Stomach smooth muscle (tissue), 2 donors: ENCODE measurements around the gene IGHMBP2.

Source experiments
- H3K27ac ChIP-seq: one replicate; pipeline ENCODE4 v1.7.0; 2013; ENCODE audit warnings: mild to moderate bottlenecking, low read length, inconsistent platforms
- H3K27me3 ChIP-seq, 2 donors: one replicate each; pipeline ENCODE4 v1.7.0; 2013; ENCODE audit warnings: low read length in 2 of 2; ENCODE audit not compliant: insufficient read depth in 2 of 2, control insufficient read depth in 1 of 2
- H3K36me3 ChIP-seq, 2 donors: one replicate each; pipeline ENCODE4 v1.7.0; 2013; ENCODE audit warnings: low read length in 2 of 2; ENCODE audit not compliant: control insufficient read depth in 2 of 2, insufficient read depth in 2 of 2
- H3K4me1 ChIP-seq: one replicate; pipeline ENCODE4 v1.7.0; 2013; ENCODE audit warnings: low read length; ENCODE audit not compliant: control insufficient read depth, insufficient read depth
- H3K4me3 ChIP-seq, 2 donors: one replicate each; pipeline ENCODE4 v1.7.0; 2013; ENCODE audit warnings: low read length in 2 of 2
- H3K9ac ChIP-seq, 2 donors: one replicate each; pipeline ENCODE4 v1.7.0; 2013; ENCODE audit warnings: low read length in 2 of 2, mild to moderate bottlenecking in 1 of 2
- H3K9me3 ChIP-seq, 2 donors: one replicate each; pipeline ENCODE4 v1.7.0; 2013; ENCODE audit warnings: low read length in 2 of 2; ENCODE audit not compliant: control insufficient read depth in 2 of 2
- donor health status: healthy.
- donor health status: Pancreatic carcinoma.

Gene IGHMBP2

DNA sequence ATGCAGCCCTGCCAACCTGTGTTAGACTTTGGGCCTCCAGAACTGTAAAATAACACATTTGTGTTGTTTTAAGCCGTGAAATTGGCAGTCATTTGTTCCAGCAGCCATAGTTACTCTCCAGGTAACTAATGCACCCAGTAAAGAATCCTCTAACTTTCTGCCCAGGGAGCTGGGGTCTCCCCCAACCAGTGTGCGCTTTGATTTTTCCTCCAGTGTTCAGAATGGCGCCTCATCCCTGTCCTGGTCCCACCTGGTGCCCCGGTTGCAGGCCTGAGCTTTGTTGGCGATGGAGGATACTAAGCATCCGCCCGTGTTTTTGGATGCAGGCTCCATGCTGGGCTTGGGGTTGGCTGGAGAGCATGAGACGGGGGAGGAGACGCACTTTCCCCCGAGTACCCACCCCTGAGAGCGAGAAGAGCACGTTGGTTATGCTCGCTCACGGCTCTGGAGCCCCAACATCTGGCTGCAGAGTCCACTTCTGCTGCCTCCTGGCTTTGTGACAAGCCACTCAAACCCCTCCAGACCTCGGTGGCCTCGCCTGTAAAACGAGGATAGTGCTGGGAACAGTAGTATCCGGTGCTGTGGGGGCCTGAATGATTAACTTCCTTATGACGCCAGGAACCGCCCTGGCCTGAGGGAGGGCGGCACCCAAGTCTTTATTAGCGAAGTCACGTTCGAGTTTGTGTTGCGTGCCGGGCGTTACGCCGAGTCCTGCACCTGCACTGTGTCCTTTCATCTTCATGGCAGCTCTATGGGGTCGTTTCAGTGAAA is 51.3 kb downstream of the IGHMBP2 start:
- H3K4me1 ChIP-seq = peaks cover 29% of the 10 kb centered on the region
- peak overlapping the region in 1 of 2 donors; percentile 13 for H3K9ac ChIP-seq
- H3K4me3 ChIP-seq = peak overlapping the region in 1 of 2 donors; percentile 29
- H3K27me3 ChIP-seq = no peaks in the 10 kb centered on the region
- peaks cover 0 to 6% of the 10 kb centered on the region in 2 donors for H3K9me3 ChIP-seq
- H3K27ac ChIP-seq = peak overlapping the region; percentile 76
- no peaks in the 10 kb centered on the region for H3K36me3 ChIP-seq

DNA sequence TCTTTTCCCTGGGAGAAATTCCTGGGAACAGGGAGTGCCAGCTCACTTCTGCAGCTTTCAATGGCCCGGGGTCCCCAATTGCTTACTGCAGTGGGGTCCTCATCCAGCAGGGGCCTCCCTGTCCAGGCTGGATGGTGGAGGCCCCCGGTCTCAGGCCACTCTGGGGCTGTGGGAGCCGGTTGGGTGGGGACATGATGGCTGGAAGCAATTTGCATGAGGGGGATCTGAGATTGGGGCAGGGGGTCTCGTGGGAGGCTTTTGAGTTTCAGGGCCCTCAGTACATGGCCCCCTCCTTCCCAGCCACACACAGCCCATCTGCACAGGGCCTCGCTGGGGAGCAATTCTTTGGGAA is 51.9 kb downstream of the IGHMBP2 start:
- Histone ChIP-seq H3K9ac (peak overlapping the region in 1 of 2 donors; percentile 13), H3K4me1 (peaks cover 24% of the 10 kb centered on the region), H3K9me3 (peaks cover 0 to 6% of the 10 kb centered on the region in 2 donors), H3K27me3 (no peaks in the 10 kb centered on the region), H3K27ac (peak overlapping the region; percentile 76), H3K4me3 (peak overlapping the region in 1 of 2 donors; percentile 29), H3K36me3 (no peaks in the 10 kb centered on the region)

GRCh38 chr11:68956142-68956541 is 52.5 kb downstream of the IGHMBP2 start:
- peak overlapping the region; percentile 70 for H3K27ac ChIP-seq
- H3K9ac ChIP-seq = no peak overlapping the region
- H3K27me3 ChIP-seq = no peaks in the 10 kb centered on the region
- peak overlapping the region in 1 of 2 donors; percentile 15 for H3K4me3 ChIP-seq
- H3K36me3 ChIP-seq = no peaks in the 10 kb centered on the region
- H3K4me1 ChIP-seq = peaks cover 23% of the 10 kb centered on the region
- peaks cover 0 to 6% of the 10 kb centered on the region in 2 donors for H3K9me3 ChIP-seq

DNA sequence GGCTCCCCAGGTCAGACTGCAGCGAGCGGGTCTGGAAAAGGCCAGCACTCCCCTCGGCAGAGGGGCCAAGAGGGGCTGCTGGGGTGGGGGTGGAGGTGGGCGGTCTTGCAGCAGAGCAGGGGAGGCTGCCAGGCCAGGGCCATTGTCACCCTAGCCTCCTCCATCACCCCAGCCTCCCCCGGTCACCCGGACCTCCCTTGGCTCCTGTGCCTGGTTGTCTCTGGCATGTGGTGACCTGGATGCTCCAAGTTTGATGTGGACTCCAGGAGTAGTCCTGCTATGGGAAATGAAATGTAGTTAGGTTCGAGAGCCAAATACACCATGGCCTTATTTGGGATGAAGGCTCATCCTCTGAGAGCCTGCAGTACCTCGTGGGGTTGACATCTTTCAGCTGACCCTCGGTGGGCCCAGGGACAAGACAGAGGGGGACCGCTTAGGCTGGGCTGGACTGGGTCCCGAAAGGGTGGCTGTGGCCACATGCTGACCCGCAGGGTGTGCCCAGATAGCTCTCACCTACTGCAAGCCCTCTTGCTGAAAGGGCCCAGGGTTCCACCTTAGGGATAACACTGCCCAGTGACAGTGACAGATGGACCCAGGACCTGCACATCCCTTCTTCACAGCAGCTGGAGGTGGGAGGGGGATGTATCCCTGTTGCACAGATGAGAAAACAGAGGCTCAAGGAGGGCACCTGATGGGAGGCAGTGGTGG is 53.0 kb downstream of the IGHMBP2 start:
- no peak overlapping the region for H3K9ac ChIP-seq
- no peaks in the 10 kb centered on the region for H3K27me3 ChIP-seq
- peak overlapping the region; percentile 70 for H3K27ac ChIP-seq

DNA sequence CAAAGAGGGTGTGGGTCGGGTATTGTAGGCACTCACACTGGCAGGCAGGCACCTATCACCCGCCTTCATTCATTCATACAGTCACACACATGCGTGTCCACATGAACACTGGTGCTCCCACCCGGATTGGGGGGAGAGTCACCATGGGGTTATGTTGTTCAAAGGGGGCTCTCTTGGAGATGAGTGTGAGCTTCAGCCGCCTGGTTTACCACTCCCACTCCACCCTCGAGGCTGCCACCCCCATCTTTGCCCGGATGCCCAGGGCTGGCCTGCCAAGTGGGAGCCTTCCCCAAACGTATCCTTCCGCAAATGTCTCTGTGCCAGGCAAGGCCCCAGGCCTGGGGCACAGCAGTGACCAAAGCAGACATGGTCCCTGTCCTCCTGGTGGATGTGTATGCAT is 54.5 kb downstream of the IGHMBP2 start:
- Histone ChIP-seq H3K9ac (no peak overlapping the region), H3K4me3 (no peak overlapping the region), H3K36me3 (no peaks in the 10 kb centered on the region), H3K27ac (no peak overlapping the region), H3K4me1 (peaks cover 23% of the 10 kb centered on the region), H3K27me3 (no peaks in the 10 kb centered on the region), H3K9me3 (peaks cover 0 to 6% of the 10 kb centered on the region in 2 donors)

More for the DNA sequence above, 53.0 kb downstream of the IGHMBP2 start:
- Histone ChIP-seq H3K4me1 (peaks cover 23% of the 10 kb centered on the region), H3K9me3 (peaks cover 0 to 6% of the 10 kb centered on the region in 2 donors), H3K36me3 (no peaks in the 10 kb centered on the region), H3K4me3 (no peak overlapping the region)

DNA sequence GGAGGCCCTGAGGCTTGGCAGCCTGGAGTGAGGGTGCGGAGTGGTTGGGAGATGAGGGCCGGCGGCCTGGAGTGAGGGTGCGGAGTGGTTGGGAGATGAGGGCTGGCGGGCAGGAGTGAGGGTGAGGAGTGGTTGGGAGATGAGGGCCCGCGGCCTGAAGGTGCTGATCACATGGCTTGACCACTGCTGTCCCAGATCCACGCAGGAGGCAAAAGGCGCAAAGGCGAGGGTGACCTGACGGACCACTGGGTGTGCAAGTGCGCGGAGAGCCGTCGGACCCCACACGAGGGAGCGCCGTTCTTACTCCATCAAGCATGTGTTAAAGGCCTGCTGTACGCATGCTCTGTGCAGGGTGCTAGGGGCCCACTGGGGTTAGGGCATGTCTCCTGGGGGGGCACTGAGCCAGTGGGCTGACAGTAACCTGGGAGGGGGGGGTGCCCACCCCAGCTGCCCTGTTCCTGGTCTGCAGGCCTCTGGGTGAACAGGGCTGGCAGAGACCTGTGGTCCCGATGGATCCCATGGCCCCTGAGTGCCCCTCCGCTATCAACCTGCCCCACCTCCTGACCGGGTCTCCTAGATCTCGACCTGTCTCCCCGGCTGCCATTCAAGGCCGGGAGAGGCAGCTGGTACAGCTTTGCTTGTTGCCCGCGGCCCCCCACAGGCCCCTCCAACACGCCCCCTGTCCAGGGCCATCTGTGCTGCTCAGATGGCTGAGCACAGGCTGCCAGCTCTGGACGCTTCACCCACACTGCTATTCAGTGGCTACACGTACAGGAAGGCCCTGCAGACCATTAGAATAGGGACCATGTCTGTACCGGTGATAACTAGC is 56.0 kb downstream of the IGHMBP2 start:
- no peaks in the 10 kb centered on the region for H3K36me3 ChIP-seq
- no peaks in the 10 kb centered on the region for H3K27me3 ChIP-seq
- no peak overlapping the region for H3K4me3 ChIP-seq
- no peak overlapping the region for H3K27ac ChIP-seq
- peaks cover 0 to 6% of the 10 kb centered on the region in 2 donors for H3K9me3 ChIP-seq
- peaks cover 21% of the 10 kb centered on the region for H3K4me1 ChIP-seq
- H3K9ac ChIP-seq = no peak overlapping the region

- H3K27ac ChIP-seq = no peak overlapping the region
- peaks cover 13% of the 10 kb centered on the region for H3K4me1 ChIP-seq
- no peaks in the 10 kb centered on the region for H3K36me3 ChIP-seq
- H3K9me3 ChIP-seq = peaks cover 0 to 6% of the 10 kb centered on the region in 2 donors
- H3K9ac ChIP-seq = no peak overlapping the region
- H3K27me3 ChIP-seq = no peaks in the 10 kb centered on the region
- H3K4me3 ChIP-seq = no peak overlapping the region
Measured at GRCh38 chr11:68960294-68961071, 56.8 kb downstream of the IGHMBP2 start.

- H3K9me3 ChIP-seq = peaks cover 0 to 8% of the 10 kb centered on the region in 2 donors
- peaks cover 9% of the 10 kb centered on the region for H3K4me1 ChIP-seq
- no peaks in the 10 kb centered on the region for H3K36me3 ChIP-seq
- H3K27ac ChIP-seq = no peak overlapping the region
- no peak overlapping the region for H3K4me3 ChIP-seq
- H3K9ac ChIP-seq = no peak overlapping the region
- H3K27me3 ChIP-seq = no peaks in the 10 kb centered on the region
Measured at GRCh38 chr11:68961245-68961644, 57.6 kb downstream of the IGHMBP2 start.

GRCh38 chr11:68962527-68963250 is 59.0 kb downstream of the IGHMBP2 start:
- Histone ChIP-seq H3K9ac (no peak overlapping the region), H3K4me1 (no peaks in the 10 kb centered on the region), H3K36me3 (no peaks in the 10 kb centered on the region), H3K27me3 (no peaks in the 10 kb centered on the region), H3K9me3 (peaks cover 0 to 9% of the 10 kb centered on the region in 2 donors), H3K4me3 (no peak overlapping the region), H3K27ac (no peak overlapping the region)
